GM19395 (cell line): ENCODE results near the gene AGPAT4.

Source experiments
- ATAC-seq: cut with Tn5 transposase; IDR thresholded peaks from one replicate; pipeline ENCODE4 v1.9.1; 2021; ENCODE audit warnings: mild to moderate bottlenecking, moderate library complexity; ENCODE audit not compliant: unreplicated experiment

AGPAT4 gene

DNA sequence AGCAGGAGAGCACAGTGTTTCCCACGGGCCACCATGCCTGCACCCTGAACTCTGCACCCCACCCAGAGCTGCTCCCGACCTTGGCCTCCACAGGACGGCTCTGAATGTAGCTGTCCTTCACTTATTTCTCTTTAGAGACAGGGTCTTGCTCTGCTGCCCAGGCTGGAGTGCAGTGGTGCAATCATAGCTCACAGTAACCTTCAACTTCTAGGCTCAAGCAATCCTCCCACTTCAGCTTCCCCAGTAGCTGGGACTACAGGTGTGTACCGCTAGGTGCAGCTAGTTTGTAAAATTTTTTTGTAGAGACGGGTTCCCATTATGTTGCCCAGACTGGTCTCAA lies 130.9 kb downstream of the AGPAT4 start:
- no peak for ATAC-seq

DNA sequence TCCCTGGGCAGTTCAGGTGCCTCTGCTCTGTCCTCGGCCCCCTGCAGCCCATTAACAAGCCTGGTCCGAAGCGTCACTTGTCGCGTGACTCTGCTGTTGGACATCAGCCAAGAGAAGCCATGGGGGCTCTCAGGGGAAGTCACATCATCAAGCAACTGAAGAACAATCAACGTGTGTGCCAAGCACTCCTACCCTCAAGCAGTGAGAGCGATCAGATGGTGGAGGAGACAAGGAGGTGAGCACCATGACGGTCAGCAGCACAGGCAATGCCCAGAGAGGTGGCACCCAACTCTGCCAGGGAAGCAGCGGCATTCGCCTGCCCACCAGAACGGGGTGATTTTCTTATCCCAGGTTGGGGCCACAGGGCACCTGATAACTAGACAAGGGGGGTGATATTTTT lies 132.7 kb downstream of the AGPAT4 start:
- ATAC-seq: no peak

DNA sequence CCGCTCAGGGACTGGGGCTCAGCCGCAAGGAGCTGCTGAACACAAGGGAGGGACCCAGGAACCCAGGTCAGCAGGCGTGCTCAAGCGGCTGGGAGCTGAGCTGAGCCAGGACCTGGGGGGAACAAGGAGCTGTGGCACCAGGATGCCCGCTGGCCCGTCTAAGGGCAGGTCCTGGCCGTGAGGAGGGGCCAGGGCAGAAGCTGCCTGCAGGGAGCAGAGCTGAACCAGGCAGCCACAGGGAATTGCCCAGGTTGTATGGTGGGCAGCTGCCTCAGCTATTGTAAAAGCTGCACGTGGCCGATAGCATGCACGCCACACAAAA lies 133.3 kb downstream of the AGPAT4 start:
- no peak for ATAC-seq

DNA sequence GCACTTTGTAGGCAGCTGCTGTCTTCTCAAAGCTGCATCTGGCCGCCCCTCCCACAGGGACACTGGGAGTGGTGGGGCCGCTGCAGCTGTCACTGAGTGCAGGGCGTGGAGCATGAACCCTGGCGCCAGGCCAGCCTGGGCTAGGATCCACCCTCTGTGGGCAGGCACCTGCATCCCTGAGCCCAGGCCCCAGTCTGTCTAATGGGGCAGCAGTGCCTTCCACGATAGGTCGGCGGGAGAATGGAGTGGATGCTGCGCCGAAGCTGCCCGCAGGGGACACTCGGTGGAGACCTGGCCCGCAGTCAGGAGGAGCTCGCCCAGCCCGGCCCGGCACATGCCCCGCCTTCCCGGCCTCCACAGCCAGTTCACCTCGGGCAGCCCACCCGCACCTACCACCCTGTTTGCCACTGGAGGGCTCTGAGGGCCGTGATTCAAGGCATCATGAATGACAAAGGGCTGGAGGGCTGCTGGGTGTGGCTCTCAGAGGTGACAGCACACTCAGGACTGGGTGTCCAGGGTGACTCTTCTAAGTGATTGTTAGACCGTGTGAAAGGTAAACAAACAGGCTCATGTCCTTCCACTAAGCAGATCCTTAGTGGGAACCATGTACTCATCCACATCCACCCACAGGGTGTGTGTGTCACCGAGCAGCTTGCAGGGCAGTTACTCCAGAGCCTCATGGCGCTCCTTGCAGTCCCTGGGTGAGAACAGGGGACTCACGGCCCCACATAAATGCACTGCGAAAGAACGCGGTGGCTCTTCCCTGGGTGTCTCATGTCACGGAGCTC lies 133.9 kb downstream of the AGPAT4 start:
- ATAC-seq: no peak

DNA sequence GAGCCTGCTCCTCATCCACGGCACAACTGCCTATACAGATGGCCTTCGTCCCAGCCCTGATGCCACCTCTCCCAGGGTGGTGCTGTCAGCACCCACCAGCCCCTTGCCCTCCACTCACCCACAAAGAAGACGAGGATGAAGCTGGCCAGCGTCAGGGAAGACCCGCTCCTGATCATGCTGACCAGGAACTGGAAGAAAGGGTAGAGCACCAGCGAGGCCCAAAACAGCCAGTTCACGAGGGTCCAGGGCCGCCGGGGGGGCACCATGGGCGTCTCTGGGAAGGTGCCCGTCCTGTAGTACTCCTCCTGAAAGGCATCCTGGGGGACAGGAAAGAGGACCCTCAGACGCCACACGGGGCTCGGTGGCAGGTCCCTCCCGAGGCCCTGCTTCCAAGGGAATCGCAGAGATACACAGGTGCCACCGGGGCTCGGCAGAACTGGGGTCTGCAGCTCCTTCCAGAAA lies 134.5 kb downstream of the AGPAT4 start:
- ATAC-seq: no peak

DNA sequence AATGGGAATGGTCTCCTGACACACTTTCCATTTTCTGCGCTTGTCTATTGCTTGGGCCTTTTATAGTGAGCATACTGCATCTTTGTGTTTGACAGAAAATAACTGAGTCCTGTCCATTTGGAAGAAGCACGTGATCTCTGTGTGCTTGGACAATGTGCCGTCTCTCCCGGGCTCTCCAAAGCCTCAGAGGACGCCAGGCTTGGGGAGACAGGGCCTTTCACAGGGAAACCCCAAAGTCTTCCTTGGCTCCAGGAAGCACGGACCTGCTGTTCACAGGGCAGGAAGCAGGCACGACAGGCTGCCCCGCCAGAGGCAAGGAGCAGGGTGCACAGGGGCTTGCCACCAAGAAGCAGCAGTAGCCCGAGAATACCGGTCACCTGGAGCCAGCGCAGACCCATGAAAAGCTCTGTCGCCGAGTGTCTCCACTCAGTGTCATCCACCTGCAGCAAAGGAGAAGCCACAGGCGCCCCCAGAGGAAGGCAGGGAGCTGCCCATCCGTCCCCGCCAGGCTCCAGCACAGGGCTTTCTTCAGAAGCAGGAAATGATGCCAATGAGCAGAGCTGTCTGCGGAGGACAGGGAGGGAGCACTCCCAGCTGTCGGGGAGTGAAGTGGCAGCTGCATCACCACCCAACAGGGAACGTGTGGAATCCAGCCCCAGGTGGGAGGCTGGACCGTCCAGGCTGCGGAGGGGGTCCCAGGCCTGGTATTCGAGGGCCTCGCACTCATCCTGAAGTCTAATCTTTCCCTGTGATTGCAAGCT lies 135.1 kb downstream of the AGPAT4 start:
- ATAC-seq: no peak

DNA sequence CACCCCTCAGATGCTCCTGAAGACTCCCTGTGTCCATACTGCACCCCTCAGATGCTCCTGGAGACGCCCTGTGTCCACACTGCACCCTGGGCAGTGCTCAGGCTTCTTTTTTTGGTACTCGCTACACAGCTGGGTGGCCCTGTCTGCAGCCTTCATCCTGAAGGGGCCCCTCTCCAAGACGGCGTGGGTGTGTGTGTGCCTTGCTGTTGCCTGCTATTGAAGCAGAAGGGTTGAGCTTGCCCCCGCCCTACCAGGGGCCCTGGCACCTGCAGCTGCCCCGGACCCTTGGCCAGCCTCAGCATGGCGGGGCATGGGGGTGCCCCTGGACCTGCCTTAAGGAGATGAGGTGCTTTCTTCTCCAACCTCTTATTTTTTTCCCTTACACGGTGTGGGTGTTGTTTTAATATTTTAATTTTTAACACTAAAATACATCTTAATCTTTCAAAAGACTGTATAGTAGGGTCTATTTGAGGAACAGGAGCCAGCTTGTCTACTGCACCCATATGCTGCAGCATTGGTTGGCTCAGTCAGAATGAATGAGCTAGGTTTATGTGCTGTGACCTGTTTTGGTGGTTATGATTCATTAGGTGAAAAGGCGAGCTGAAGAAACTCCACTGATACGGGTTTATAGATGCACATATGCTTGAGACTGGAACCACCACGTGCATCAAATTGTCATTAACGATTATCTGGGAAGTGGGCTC lies 135.9 kb downstream of the AGPAT4 start:
- no peak for ATAC-seq

DNA sequence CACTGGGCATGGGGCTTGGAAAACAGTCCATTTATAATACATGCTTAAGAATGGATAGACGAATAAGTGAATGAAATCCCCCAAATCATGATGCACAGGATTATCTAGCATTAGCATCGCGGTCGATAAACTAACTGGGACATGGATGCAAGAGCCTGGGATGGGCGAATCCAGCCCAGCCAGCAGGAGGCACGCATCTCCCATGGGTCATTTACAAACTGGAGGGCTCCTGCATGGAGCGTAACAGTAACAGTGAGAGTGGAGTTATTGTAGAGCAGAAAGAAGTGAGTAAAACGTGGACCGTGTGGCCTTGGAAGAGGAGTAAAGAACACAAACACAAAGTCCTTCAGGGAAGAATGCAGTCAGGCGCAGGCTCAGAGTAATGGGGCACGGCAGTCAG lies 136.5 kb downstream of the AGPAT4 start:
- no peak for ATAC-seq

DNA sequence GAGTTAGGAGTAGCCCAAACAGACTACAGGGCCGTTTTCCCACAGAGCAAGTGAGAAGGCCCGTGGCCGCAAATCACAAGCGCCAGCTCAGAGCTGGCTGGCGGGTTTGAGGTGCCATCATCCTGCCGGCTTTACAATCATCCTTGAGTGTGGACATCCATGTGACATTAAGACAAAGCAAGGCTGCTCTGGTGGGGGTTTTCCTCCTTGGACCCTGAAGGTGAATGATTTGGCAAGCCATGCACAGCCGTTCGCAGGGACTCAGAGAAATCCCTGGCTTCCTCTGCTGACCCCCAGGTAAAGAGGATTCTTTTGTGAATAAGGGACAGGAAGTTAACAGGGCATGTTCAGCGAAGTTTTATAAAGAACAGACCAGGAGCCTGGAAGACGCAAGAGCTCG lies 137.2 kb downstream of the AGPAT4 start:
- ATAC-seq: no peak

DNA sequence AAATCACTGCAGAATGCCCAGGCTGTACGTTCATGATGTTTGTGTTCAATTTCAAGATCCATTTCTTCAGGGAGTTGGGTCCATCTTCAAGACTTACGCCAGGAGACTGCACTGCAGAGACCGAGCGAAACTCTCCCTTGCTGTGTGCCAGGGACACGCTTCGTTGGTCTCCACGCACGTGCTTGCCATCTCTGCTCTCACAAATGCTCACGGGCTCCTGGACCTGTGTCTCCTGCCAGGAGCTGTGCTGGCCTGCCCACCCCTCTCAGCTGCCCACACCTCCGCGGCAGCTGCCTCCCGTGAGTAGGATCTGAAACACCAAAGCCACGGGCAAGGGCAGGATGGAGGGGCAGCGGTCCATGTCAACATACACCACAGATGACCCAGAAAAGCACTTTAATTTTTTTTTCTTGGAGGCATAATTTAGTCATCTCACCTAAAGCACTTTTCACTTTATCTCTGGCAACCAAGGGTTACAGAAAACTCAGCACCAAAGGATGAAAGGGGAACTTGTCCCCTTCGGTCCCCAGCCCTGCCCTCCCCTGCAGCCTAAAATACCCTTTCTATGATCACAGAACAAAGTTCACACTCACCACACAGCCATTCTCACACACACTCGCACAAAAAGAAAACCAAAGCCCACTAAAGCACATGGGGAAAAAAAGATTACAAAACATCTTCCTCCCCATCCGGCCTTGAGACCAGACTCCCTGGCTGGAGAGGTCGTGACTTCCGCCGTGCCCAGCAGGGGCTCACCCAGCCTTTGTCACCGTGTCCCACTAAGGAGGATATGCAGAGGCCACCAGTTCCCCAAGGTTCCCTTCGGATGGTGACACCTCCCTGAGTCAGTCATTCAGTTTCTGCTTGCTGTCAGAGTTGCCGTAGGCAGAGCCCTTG lies 137.9 kb downstream of the AGPAT4 start:
- no peak for ATAC-seq

DNA sequence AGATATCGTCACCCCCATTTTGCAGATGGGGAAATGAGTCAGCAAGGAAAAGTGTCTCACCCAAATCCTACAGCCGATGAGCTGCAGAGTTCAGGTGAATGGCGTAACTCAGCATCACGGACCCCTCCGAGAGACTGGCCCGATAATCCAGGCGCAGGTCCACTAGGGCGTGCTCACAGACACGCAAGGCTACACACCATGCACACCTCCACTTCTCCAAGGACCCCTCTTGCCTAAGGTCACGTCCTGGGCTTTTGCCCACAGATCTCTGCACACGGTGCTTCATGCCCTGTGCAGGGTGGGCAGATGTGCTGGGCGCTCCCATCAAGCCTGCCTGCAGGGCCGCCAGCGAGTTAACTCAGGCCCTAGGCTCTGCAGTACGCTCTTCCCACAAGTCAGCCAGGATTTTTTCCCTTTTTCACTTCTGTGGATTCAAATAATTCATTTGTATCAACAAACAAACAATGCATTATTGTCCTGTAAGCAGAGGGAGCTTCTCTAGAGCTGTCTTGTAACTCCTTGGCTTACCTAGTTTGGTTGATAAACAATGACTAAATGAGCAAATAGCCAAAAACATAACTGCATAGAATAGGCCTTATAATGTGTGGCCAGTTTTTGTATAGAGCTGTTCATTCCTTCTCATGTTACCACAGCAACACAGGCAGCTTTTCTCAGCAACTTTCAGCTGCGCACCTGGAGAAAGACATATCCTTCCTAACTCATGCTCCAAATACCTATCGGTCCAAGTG lies 139.1 kb downstream of the AGPAT4 start:
- ATAC-seq: no peak

DNA sequence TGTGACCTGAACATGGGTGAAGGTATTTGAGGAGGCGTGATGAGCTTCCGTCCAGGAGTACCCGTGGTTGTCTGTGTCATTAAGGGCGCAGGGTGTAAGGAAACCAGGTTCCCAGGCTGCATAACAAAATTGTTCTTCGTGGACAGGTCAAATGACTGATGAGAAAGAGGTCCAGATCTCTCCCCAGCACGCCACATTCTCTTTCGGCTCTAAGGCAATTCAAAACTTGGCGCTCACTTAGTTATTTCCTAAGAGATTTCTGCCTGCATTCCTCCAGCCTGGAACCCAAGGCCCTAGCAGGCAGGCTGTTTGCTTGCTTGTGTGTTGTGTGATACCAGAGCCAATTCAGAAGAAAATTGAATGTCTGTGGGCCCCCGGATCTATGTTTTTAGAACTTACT lies 139.9 kb downstream of the AGPAT4 start:
- no peak for ATAC-seq

DNA sequence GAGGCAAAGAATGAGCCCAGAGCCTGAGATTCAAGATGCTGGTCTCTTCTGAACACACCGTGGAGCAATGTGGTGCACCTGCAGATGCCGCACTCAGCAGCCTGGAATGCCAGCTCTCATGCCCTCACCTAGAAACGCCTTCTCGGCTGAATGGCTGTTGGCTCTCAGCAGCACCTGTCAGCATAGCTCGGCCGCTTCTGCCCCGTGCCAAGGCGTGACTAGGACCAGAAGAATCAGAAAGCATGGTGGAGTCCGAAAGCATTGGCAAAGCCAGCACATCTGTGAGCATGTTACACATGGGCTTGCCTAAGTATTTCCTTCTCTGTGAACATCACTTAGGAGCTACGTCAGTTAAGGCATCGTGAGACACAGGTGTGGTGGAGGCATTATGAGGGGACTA lies 141.5 kb downstream of the AGPAT4 start:
- ATAC-seq: no peak

DNA sequence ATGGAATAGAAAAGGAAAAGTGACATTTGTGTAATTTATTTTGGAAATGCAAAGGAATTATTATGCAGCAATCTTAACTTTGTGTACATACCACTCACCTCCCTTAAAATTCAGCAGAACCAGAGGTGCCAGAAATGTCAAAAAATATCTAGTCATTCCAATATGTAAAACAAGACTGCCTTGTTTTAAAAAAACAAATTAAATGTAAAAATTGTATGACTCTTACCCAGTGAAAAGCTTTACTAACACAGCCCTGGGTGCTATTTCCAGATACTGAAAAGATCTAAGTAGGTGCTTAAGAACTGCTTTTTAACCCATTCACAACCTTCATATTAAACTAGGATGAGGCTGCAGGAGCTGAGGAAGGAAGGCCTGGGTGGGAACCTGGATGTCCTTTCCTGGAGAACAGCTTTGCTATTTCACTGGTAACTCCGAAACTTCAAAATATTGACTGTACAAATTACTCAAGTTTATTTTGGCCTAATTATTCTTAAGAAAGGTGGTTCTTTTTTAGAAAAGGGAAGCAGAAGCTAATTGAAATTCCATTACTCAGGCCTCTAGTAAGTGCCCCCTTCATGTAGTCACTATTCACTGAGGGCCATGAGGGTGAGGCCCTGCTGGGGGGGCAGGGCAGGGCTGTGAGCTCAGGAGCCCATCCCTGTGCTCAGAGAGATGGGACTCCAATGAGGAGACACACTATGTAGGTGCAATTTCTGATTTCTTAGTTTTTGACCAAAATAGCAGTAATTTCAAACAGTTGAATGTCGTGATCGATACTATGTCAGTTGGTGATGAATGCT lies 142.7 kb downstream of the AGPAT4 start:
- no peak for ATAC-seq

DNA sequence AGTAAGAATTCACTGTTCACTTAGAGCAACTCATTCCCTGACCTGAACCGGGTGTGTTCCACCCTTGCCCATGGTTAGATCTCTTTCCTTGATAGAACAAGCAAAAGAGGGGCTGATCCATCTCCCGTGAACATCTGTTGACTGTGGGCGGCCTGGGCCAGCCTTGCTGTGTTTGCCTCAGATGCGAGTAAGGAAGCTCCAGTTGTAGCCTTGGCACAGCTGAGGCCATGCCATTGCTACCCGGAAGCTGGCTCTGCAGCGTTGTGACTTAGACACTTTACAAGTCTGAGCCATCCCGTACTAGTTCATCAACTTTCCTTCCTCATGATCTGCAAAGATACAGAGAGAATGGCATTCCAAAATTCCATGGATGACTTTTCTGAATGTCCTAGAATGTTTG lies 143.3 kb downstream of the AGPAT4 start:
- no peak for ATAC-seq

DNA sequence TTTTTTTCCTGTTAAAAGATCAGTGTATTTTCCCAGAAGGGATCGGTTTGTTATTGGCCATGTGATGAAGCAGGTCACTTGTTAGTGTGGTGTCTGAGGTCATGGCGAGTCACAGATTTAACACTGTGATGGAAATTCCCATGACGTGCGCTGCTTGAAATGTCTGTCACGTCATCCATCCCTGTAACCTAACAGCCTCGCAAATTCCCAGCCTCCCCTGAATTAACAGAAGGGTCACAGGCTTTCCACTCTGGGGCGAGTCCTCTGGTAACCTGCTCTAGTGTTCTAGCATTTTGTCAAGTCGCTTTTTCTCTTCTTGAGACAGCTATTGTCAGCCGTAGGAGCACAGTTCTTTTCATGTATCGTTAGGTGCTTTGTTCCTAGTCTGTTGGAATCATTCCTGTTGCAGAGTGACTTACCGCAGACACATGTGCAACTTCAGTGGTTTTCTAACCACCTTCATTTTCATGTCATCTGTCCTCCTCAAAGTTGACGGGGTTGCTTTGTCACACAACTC lies 145.1 kb downstream of the AGPAT4 start:
- no peak for ATAC-seq

DNA sequence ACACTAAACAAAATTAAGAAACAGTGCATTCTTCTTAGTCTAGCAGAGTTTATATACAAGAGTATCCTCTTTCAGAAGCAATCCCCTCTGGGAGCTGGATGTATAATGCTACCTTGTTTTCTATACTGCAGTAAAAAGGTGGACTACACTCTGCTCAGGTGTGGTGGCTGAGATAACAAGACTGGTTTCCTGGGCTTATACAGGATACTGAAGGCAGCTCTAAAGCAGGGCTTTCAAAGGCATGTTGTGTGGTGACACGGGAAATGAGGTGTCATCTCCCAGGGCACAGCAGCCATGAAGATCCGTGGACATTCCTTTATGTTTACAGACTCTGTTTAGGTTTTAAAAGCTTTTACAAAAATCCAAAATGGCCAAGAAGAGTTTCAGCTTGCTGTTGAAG lies 145.6 kb downstream of the AGPAT4 start:
- ATAC-seq: no peak

DNA sequence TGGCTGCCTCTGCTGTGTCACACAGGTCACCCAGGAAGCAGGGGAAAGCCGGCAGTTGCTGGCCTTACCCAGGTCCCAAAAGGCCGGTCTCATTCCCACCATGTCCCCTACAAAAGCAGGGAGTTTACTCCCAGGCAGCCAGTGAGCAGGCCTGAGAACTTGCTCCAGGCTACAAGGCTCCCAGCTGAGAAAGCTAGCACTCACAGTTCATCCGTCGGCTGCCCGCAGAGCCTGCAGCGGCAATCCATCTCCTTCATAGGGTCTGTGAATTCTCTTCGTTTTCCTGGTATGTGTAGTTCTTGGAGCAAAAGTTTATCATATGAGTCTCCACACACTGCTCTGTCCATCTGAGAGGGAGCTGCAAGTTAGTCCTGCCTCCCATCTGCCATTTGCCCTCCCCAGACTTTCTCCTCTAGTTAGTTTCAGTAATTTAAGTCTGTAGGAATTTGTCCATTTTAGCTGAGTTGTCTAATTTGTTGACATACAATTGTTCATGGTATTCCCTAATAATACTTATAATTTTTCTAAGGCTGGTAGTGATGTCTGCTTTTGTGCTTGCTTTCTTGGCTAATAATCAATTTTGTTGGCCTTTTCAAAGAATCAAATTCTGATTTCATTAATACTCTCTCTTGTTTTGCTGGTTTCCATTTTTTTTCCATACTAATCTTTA lies 146.7 kb downstream of the AGPAT4 start:
- no peak for ATAC-seq

DNA sequence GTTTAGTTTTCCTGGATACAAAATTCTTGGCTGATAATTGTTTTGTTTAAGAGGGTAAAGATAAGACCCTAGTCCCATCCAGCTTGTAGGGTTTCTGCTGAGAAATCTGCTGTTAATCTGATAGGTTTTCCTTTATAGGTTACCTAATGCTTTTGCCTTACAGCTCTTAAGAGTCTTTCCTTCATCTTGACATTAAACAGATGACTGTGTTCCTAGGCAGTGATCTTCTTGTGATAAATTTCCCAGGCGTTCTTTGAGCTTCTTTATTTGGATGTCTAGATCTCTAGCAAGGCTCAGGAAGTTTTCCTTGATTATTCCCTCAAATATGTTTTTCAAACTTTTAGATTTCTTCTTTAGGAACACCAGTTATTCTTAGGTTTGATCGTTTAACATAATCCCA lies 148.3 kb downstream of the AGPAT4 start:
- no peak for ATAC-seq
